Liver (tissue), 9 donors: ENCODE measurements around the gene VGF. TPM values are rescaled to one million over a fixed set of nuclear protein-coding genes. Genes with fewer than 3 reads are reported as not detected.
A peak's percentile ranks its signal among the peaks of the same experiment; 100 is the strongest.

ENCODE experiments used
- DNase-seq: peaks from one replicate; pipeline ENCODE4 v3.0.0-alpha.2; 2017; ENCODE audit warnings: low spot score
- H3K27ac ChIP-seq, 2 donors: one replicate each; pipeline ENCODE4 v1.7.0; 2013; ENCODE audit warnings: inconsistent platforms in 2 of 2, low read length in 2 of 2, control low read depth in 1 of 2, low read depth in 1 of 2, mild to moderate bottlenecking in 1 of 2
- H3K27me3 ChIP-seq, 4 donors: one replicate each; pipeline versions ENCODE4 v1.6.1 to v1.7.0; 2013; ENCODE audit warnings: low read length in 3 of 4, inconsistent platforms in 1 of 4, mild to moderate bottlenecking in 1 of 4, moderate library complexity in 1 of 4; ENCODE audit not compliant: control insufficient read depth in 4 of 4, insufficient read depth in 4 of 4
- H3K36me3 ChIP-seq, 4 donors: one replicate each; pipeline versions ENCODE4 v1.6.1 to v1.7.0; 2013; ENCODE audit warnings: low read length in 3 of 4, mild to moderate bottlenecking in 3 of 4, low read depth in 1 of 4, moderate library complexity in 1 of 4; ENCODE audit not compliant: control insufficient read depth in 4 of 4, insufficient read depth in 3 of 4
- H3K4me1 ChIP-seq, 4 donors: one replicate each; pipeline versions ENCODE4 v1.6.1 to v1.7.0; 2013; ENCODE audit warnings: low read length in 3 of 4, mild to moderate bottlenecking in 3 of 4, moderate library complexity in 1 of 4; ENCODE audit not compliant: control insufficient read depth in 4 of 4, insufficient read depth in 4 of 4
- H3K4me3 ChIP-seq, 3 donors: one replicate each; pipeline versions ENCODE4 v1.6.1 to v1.7.0; 2013; ENCODE audit warnings: low read length in 3 of 3, control low read depth in 1 of 3, low read depth in 1 of 3, mild to moderate bottlenecking in 1 of 3
- H3K9ac ChIP-seq, 2 donors: one replicate each; pipeline ENCODE4 v1.7.0; 2013; ENCODE audit warnings: low read length in 2 of 2, mild to moderate bottlenecking in 2 of 2, moderate library complexity in 2 of 2, control low read depth in 1 of 2, low read depth in 1 of 2
- H3K9me3 ChIP-seq, 4 donors: one replicate each; pipeline versions ENCODE4 v1.6.1 to v1.7.0; 2013; ENCODE audit warnings: low read length in 3 of 4; ENCODE audit not compliant: control insufficient read depth in 4 of 4
- ATF3 ChIP-seq: IDR thresholded peaks from 2 replicates; pipeline ENCODE4 v1.6.1; 2016; ENCODE audit warnings: antibody characterized with exemption
- CTCF ChIP-seq: fragments of 150-350 bp; IDR thresholded peaks from 2 replicates; pipeline ENCODE4 v1.5.1; 2017; ENCODE audit warnings: improper control_type of control experiment, low read depth, low read length; ENCODE audit not compliant: missing input control
- EGR1 ChIP-seq, 2 donors: IDR thresholded peaks; 2 replicates each; pipeline ENCODE4 v1.6.1; 2016 to 2018; ENCODE audit warnings: antibody characterized with exemption in 2 of 2, low read depth in 2 of 2
- FOXA1 ChIP-seq: IDR thresholded peaks from 2 replicates; pipeline ENCODE4 v1.6.1; 2016; ENCODE audit warnings: antibody characterized with exemption
- FOXA2 ChIP-seq: IDR thresholded peaks from 2 replicates; pipeline ENCODE4 v1.6.1; 2016; ENCODE audit warnings: antibody characterized with exemption
- GABPA ChIP-seq, 2 donors: IDR thresholded peaks in 1 of 2; conservative IDR thresholded peaks in 1 of 2; 2 replicates each; pipeline ENCODE4 v1.6.1; 2016; ENCODE audit warnings: antibody characterized with exemption in 2 of 2, mild to moderate bottlenecking in 1 of 2, moderate library complexity in 1 of 2
- HNF4A ChIP-seq, 2 donors: conservative IDR thresholded peaks; 2 replicates each; pipeline ENCODE4 v1.6.1; 2016; ENCODE audit warnings: antibody characterized with exemption in 2 of 2, mild to moderate bottlenecking in 2 of 2
- HNF4G ChIP-seq: IDR thresholded peaks from 2 replicates; pipeline ENCODE4 v1.6.1; 2016; ENCODE audit warnings: antibody characterized with exemption
- JUND ChIP-seq, 2 donors: IDR thresholded peaks; 2 replicates each; pipeline ENCODE4 v1.6.1; 2016; ENCODE audit warnings: antibody characterized with exemption in 2 of 2
- MAX ChIP-seq: IDR thresholded peaks from 2 replicates; pipeline ENCODE4 v1.6.1; 2016; ENCODE audit warnings: antibody characterized with exemption
- NR2F2 ChIP-seq: IDR thresholded peaks from 2 replicates; pipeline ENCODE4 v1.6.1; 2016; ENCODE audit warnings: antibody characterized with exemption
- RAD21 ChIP-seq, 2 donors: IDR thresholded peaks; 2 replicates each; pipeline ENCODE4 v1.6.1; 2016; ENCODE audit warnings: antibody characterized with exemption in 2 of 2, mild to moderate bottlenecking in 2 of 2
- RXRA ChIP-seq, 2 donors: IDR thresholded peaks; 2 replicates each; pipeline ENCODE4 v1.6.1; 2017 to 2018; ENCODE audit warnings: antibody characterized with exemption in 2 of 2, mild to moderate bottlenecking in 1 of 2
- SP1 ChIP-seq: IDR thresholded peaks from 2 replicates; pipeline ENCODE4 v1.6.1; 2018; ENCODE audit warnings: antibody characterized with exemption, mild to moderate bottlenecking
- TAF1 ChIP-seq: conservative IDR thresholded peaks from 2 replicates; pipeline ENCODE4 v1.6.1; 2016; ENCODE audit warnings: antibody characterized with exemption, mild to moderate bottlenecking
- YY1 ChIP-seq: IDR thresholded peaks from 2 replicates; pipeline ENCODE4 v1.6.1; 2016; ENCODE audit warnings: antibody characterized with exemption, mild to moderate bottlenecking
- ZBTB33 ChIP-seq: IDR thresholded peaks from 2 replicates; pipeline ENCODE4 v1.6.1; 2016; ENCODE audit warnings: antibody characterized with exemption
- WGBS: extraction: QIAGEN DNeasy Blood & Tissue Kit; methylation state at CpG from one replicate; pipeline ENCODE4 v1.1.7; 2013; 5-methylcytosine and 5-hydroxymethylcytosine counted together
- polyA plus RNA-seq, 2 donors: library from polyadenylated mRNA; stranded (reverse) in 1 of 2; unstranded in 1 of 2; fragments of 200-250 nt in 1 of 2; fragments of >200 nt in 1 of 2; fragmentation: Nextera tagmentation in 1 of 2; extraction: Ambion mirVana in 1 of 2; gene quantifications; one replicate each; pipeline versions ENCODE4 v1.2.1 to v1.2.3, GENCODE V29; 2013 to 2015
- total RNA-seq, 2 donors: library from RNA; depleted of rRNA; stranded (reverse); fragments of >200 nt; gene quantifications; one replicate each; pipeline ENCODE4 v1.2.3, GENCODE V29; 2014
- TF ChIP-seq, protein P1 (sequence below): IDR thresholded peaks from 2 replicates; pipeline ENCODE4 v1.6.1; 2016; ENCODE audit warnings: antibody characterized with exemption, mild to moderate bottlenecking
- donor health status: healthy.
- donor health status: healthy.
- donor health status: healthy.
- donor health status: healthy.
- donor health status: healthy.

VGF gene
- total and polyA plus RNA-seq, 4 donors: not detected

- H3K4me3 ChIP-seq: no peak overlapping the region
- peak overlapping the region in 1 of 2 donors; percentile 44 for H3K9ac ChIP-seq
- WGBS: 15% methylated on average over 16 of the region's 16 CpGs
- DNase-seq: peak; percentile 75
- TF ChIP-seq ZBTB33: no peak
- TF ChIP-seq FOXA1: no peak
- TF ChIP-seq NR2F2: no peak
- no peak for TF ChIP-seq TAF1
- no peak for TF ChIP-seq MAX
- TF ChIP-seq FOXA2: no peak
- TF ChIP-seq RXRA (IDR thresholded peaks at IDR 0.05): no peak
- peak; percentile 37 for TF ChIP-seq SP1
- TF ChIP-seq, protein P1, sequence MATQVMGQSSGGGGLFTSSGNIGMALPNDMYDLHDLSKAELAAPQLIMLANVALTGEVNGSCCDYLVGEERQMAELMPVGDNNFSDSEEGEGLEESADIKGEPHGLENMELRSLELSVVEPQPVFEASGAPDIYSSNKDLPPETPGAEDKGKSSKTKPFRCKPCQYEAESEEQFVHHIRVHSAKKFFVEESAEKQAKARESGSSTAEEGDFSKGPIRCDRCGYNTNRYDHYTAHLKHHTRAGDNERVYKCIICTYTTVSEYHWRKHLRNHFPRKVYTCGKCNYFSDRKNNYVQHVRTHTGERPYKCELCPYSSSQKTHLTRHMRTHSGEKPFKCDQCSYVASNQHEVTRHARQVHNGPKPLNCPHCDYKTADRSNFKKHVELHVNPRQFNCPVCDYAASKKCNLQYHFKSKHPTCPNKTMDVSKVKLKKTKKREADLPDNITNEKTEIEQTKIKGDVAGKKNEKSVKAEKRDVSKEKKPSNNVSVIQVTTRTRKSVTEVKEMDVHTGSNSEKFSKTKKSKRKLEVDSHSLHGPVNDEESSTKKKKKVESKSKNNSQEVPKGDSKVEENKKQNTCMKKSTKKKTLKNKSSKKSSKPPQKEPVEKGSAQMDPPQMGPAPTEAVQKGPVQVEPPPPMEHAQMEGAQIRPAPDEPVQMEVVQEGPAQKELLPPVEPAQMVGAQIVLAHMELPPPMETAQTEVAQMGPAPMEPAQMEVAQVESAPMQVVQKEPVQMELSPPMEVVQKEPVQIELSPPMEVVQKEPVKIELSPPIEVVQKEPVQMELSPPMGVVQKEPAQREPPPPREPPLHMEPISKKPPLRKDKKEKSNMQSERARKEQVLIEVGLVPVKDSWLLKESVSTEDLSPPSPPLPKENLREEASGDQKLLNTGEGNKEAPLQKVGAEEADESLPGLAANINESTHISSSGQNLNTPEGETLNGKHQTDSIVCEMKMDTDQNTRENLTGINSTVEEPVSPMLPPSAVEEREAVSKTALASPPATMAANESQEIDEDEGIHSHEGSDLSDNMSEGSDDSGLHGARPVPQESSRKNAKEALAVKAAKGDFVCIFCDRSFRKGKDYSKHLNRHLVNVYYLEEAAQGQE: peak; percentile 39
- no peak for TF ChIP-seq YY1
- TF ChIP-seq GABPA (IDR thresholded peaks at IDR 0.05 in 1 of 2, conservative IDR thresholded peaks at IDR 0.05 in 1 of 2): peak; percentile 23 to 72
- peak; percentile 69 to 78 for TF ChIP-seq RAD21 (IDR thresholded peaks at IDR 0.05)
- no peak for TF ChIP-seq HNF4A (conservative IDR thresholded peaks at IDR 0.05)
- TF ChIP-seq ATF3: peak; percentile 40
- peak; percentile 52 for TF ChIP-seq CTCF
- no peak for TF ChIP-seq EGR1 (IDR thresholded peaks at IDR 0.05; ENCODE audit: low read depth in 2 of 2)
- peak; percentile 95 to 98 for TF ChIP-seq JUND (IDR thresholded peaks at IDR 0.05)
- no peak for TF ChIP-seq HNF4G
- peak overlapping the region; percentile 65 for H3K27ac ChIP-seq
- no peaks in the 10 kb centered on the region for H3K27me3 ChIP-seq
- H3K36me3 ChIP-seq: peaks cover 5 to 16% (median 14%) of the 10 kb centered on the region in 4 donors
- peaks cover 0 to 6% (median under 1%) of the 10 kb centered on the region in 4 donors for H3K4me1 ChIP-seq
- no peaks in the 10 kb centered on the region for H3K9me3 ChIP-seq
Observed at GRCh38 chr7:101138213-101138870, 27.0 kb downstream of the VGF start.
